GM12878 (cell line): ENCODE measurements around the gene ARHGEF17.

Experiments used
- POLR2A ChIP-seq: IDR thresholded peaks from 2 replicates; pipeline ENCODE4 v1.6.1; 2011; ENCODE audit warnings: low read depth, mild to moderate bottlenecking, low read length
- TAF1 ChIP-seq: IDR thresholded peaks from 2 replicates; pipeline ENCODE4 v1.6.1; 2011; ENCODE audit warnings: mild to moderate bottlenecking, low read depth, low read length, borderline replicate concordance
- TF ChIP-seq, protein P1 (sequence below): IDR thresholded peaks from 2 replicates; pipeline ENCODE4 v1.6.1; 2011; ENCODE audit warnings: low read depth, mild to moderate bottlenecking, low read length, moderate library complexity, borderline replicate concordance; ENCODE audit errors: extremely low read depth

DNA sequence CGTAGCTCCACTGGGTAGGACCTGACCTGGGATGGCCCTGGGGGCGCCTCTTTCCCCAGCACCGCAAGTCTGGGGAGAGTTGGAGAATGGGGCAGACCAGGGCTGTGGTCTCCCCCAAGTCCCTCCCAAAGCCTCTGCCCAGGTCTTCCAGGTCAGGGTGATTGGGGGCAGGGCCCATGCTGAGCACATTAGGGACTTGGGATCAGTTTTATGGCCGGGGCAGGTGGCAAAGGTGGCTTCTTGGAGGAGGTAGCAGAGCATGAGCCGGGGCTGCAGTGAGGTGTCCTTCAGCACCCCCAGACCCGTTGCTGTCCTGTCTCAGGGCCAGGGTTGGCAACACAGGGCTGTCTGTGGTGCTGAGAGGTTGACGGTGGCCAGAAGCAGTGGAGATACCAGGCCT, 74.1 kb downstream of the ARHGEF17 start:
- no peak for TF ChIP-seq POLR2A
- no peak for TF ChIP-seq TAF1
- TF ChIP-seq, protein P1, sequence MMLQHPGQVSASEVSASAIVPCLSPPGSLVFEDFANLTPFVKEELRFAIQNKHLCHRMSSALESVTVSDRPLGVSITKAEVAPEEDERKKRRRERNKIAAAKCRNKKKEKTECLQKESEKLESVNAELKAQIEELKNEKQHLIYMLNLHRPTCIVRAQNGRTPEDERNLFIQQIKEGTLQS = no peak
